Measurements from ENCODE around the gene NANP.

The NANP gene

GRCh38 chr20:25563362-25563761 lies 60.5 kb downstream of the NANP start:
- no peak overlapping the region for H3K4me3 ChIP-seq (ENCODE audit: low read length)
- no peaks in the 10 kb centered on the region for H3K9me3 ChIP-seq (ENCODE audit: control insufficient read depth, low read length)
- H3K27me3 ChIP-seq (ENCODE audit: control insufficient read depth, insufficient read depth, low read length): no peaks in the 10 kb centered on the region
- H3K36me3 ChIP-seq (ENCODE audit: control insufficient read depth, insufficient read depth, low read length): no peaks in the 10 kb centered on the region
- H3K9ac ChIP-seq (ENCODE audit: low read length): no peak overlapping the region
- H3K4me1 ChIP-seq (ENCODE audit: control insufficient read depth, insufficient read depth, low read length): no peaks in the 10 kb centered on the region
